Measurements from ENCODE around the gene PCSK2. TPM values are rescaled to one million over a fixed set of nuclear protein-coding genes. Genes with fewer than 3 reads are reported as not detected.

Gene PCSK2
- total and polyA plus RNA-seq, 2 donors (not counting 3 experiments of a cell fraction or from before 2014, with no cell fraction given) = not detected

DNA sequence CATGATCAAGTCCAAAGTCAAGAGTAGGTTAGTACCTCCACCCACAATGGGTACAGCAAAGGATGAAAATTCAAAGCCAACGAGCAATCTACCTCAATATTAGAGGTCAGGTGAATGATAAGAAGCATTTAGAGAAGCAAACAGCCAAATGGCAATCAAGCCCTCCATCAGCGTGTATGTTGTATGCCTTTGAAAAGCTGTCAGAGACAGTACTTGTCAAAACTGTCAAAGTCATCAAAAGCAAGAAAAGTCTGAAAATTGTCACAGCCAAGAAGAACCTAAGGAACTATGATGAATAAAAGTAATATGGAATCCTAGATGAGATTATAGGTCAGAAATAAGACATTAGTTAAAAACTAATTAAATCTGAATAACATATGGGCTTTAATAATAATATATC, 99.3 kb downstream of the PCSK2 start:
- no peak overlapping the region for H3K4me2 ChIP-seq (ENCODE audit: insufficient read depth, low read length)
- no peak overlapping the region for H3K9ac ChIP-seq (replicated peaks; ENCODE audit: extremely low read depth, insufficient read depth, low read length)
- no peaks in the 10 kb centered on the region for H3K4me1 ChIP-seq (ENCODE audit: control insufficient read depth, extremely low read depth, insufficient read depth, low read length)
- H4K20me1 ChIP-seq (replicated peaks; ENCODE audit: control insufficient read depth, extremely low read depth, insufficient read depth, low read length) = no peaks in the 10 kb centered on the region
- no peak for FAIRE-seq
- H3K27me3 ChIP-seq (ENCODE audit: control insufficient read depth in 2 of 2, insufficient read depth in 2 of 2, low read length in 2 of 2) = peaks cover 2 to 3% of the 10 kb centered on the region in 2 experiments
- ChIA-PET POLR2A (no interaction called here), CTCF (no interaction called here)
- H3K79me2 ChIP-seq (ENCODE audit: control insufficient read depth, insufficient read depth, low read length) = no peaks in the 10 kb centered on the region
- BruUV-seq (replicated peaks) = no TSS peak
- H3K9me1 ChIP-seq (replicated peaks; ENCODE audit: control insufficient read depth, extremely low read depth, insufficient read depth, low read length) = no peaks in the 10 kb centered on the region
- no peak overlapping the region for H3K4me3 ChIP-seq (replicated peaks in 1 of 3; ENCODE audit: insufficient read depth in 1 of 3, low read depth in 1 of 3, low read length in 3 of 3)
- no peak overlapping the region for H3K27ac ChIP-seq (ENCODE audit: insufficient read depth, low read depth, low read length)
- H2AFZ ChIP-seq (ENCODE audit: low read depth, low read length) = no peak overlapping the region
- no peak for DNase-seq (ENCODE audit: low read depth, low spot score)
- H3K9me3 ChIP-seq (replicated peaks; ENCODE audit: control insufficient read depth, insufficient read depth, low read length) = no peaks in the 10 kb centered on the region
- H3K36me3 ChIP-seq (ENCODE audit: control insufficient read depth in 2 of 2, extremely low read depth in 1 of 2, insufficient read depth in 2 of 2, low read length in 2 of 2) = no peaks in the 10 kb centered on the region
- dilution Hi-C loops (cut with MboI; ENCODE audit: extremely low pct_ligation_motif_present, low sequenced_read_pairs) (no loop called here), intact Hi-C loops (cut with micrococcal nuclease) (no loop called here)
- TF ChIP-seq POLR2A (IDR thresholded peaks at IDR 0.05; ENCODE audit: low read depth, low read length) (no peak), POLR2AphosphoS5 (IDR thresholded peaks at IDR 0.05; ENCODE audit: insufficient read depth, low read depth, low read length) (no peak), GATA2 (IDR thresholded peaks at IDR 0.05; ENCODE audit: insufficient read depth, insufficient read length, low read depth, low read length) (no peak), JUN (IDR thresholded peaks at IDR 0.05; ENCODE audit: borderline replicate concordance, insufficient read depth, insufficient read length, low read depth) (no peak), MYC (IDR thresholded peaks at IDR 0.05; ENCODE audit: low read depth, low read length) (no peak), EZH2 (IDR thresholded peaks at IDR 0.05; ENCODE audit: borderline replicate concordance, low read depth, low read length, severe bottlenecking) (no peak), FOS (IDR thresholded peaks at IDR 0.05; ENCODE audit: borderline replicate concordance, insufficient read depth, low read length) (no peak)
- TF ChIP-seq, protein P1, sequence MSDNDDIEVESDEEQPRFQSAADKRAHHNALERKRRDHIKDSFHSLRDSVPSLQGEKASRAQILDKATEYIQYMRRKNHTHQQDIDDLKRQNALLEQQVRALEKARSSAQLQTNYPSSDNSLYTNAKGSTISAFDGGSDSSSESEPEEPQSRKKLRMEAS (IDR thresholded peaks at IDR 0.05; ENCODE audit: insufficient read depth, insufficient read length) = no peak
- TF ChIP-seq, protein P2, sequence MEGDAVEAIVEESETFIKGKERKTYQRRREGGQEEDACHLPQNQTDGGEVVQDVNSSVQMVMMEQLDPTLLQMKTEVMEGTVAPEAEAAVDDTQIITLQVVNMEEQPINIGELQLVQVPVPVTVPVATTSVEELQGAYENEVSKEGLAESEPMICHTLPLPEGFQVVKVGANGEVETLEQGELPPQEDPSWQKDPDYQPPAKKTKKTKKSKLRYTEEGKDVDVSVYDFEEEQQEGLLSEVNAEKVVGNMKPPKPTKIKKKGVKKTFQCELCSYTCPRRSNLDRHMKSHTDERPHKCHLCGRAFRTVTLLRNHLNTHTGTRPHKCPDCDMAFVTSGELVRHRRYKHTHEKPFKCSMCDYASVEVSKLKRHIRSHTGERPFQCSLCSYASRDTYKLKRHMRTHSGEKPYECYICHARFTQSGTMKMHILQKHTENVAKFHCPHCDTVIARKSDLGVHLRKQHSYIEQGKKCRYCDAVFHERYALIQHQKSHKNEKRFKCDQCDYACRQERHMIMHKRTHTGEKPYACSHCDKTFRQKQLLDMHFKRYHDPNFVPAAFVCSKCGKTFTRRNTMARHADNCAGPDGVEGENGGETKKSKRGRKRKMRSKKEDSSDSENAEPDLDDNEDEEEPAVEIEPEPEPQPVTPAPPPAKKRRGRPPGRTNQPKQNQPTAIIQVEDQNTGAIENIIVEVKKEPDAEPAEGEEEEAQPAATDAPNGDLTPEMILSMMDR (IDR thresholded peaks at IDR 0.05; ENCODE audit: extremely low read depth in 1 of 2, insufficient read depth in 1 of 2, low read depth in 1 of 2, low read length in 2 of 2) = no peak

Measured in endothelial cell of umbilical vein (primary cell).